Coronary artery (tissue), 2 donors: ENCODE data around the gene IRAK4.
"Not testable (repeated sequence)": the region's sequence is repeated elsewhere in the genome, so short reads cannot be mapped to it uniquely, and the experiment has no call there.

ENCODE experiments used
- DNase-seq: peaks from one replicate; pipeline ENCODE4 v3.0.0-alpha.2; 2017; ENCODE audit warnings: low spot score
- H3K27ac ChIP-seq, 2 donors: fragments of 200-600 bp; sonication (generic); one replicate each; pipeline ENCODE4 v1.5.1; 2016 to 2019
- H3K4me3 ChIP-seq: fragments of 200-600 bp; sonication (generic); 2 replicates; pipeline ENCODE4 v1.5.1; 2016; ENCODE audit warnings: mild to moderate bottlenecking, moderate library complexity
- TF ChIP-seq, protein P1 (sequence below): fragments of 200-600 bp; sonication (generic); IDR thresholded peaks from one replicate; pipeline ENCODE4 v1.5.1; 2019; ENCODE audit warnings: antibody characterized with exemption

Gene IRAK4

DNA sequence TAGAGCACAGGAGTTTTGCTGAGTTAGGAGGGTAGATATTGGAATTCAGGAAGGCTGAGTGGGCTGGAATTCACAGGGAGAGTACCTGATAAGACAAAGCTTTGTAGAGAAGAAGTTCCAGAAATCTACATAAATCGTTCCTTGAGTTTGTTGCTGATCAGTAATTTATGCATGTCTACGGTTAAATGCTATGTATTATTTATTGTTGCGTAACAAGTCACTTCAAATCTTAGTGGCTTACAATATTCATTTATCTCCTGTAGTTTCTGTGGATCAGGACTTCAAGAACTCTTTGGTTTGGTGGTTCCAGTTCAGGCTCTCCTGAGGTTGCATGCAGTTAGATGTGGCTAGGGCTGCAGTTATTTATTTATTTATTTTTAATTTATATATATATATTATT, 7.9 kb upstream of the IRAK4 start:
- Histone ChIP-seq H3K27ac (no peak overlapping the region), H3K4me3 (no peak overlapping the region)
- TF ChIP-seq, protein P1, sequence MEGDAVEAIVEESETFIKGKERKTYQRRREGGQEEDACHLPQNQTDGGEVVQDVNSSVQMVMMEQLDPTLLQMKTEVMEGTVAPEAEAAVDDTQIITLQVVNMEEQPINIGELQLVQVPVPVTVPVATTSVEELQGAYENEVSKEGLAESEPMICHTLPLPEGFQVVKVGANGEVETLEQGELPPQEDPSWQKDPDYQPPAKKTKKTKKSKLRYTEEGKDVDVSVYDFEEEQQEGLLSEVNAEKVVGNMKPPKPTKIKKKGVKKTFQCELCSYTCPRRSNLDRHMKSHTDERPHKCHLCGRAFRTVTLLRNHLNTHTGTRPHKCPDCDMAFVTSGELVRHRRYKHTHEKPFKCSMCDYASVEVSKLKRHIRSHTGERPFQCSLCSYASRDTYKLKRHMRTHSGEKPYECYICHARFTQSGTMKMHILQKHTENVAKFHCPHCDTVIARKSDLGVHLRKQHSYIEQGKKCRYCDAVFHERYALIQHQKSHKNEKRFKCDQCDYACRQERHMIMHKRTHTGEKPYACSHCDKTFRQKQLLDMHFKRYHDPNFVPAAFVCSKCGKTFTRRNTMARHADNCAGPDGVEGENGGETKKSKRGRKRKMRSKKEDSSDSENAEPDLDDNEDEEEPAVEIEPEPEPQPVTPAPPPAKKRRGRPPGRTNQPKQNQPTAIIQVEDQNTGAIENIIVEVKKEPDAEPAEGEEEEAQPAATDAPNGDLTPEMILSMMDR: no peak
- no peak for DNase-seq

DNA sequence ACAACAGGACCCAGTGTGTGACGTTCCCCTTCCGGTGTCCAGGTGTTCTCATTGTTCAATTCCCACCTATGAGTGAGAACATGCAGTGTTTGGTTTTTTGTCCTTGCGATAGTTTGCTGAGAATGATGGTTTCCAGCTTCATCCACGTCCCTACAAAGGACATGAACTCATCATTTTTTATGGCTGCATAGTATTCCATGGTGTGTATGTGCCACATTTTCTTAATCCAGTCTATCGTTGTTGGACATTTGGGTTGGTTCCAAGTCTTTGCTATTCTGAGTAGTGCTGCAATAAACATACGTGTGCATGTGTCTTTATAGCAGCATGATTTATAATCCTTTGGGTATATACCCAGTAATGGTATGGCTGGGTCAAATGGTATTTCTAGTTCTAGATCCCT, 7.4 kb upstream of the IRAK4 start:
- DNase-seq, H3K27ac ChIP-seq, H3K4me3 ChIP-seq: not testable (repeated sequence)

DNA sequence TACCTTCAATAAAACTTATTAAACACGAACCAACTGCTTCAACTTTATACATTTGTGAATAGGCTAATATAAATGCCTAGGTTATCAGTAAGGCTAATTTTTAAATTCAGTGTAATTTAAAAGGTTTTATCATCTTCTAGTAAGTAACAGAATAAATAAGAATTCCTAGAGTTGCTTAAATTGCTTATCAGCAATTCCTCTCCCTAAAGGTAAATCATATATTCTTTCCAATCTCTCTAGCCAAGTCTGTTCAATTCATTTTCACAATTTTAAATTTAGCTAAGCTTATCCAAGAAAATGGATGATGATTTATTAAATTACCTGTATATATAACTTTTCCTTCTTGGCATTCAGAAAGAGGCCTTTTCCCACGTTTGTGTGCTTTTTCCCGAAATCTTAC, 4.7 kb upstream of the IRAK4 start:
- DNase-seq: no peak
- no peak overlapping the region for H3K4me3 ChIP-seq
- TF ChIP-seq, protein P1: no peak
- H3K27ac ChIP-seq: no peak overlapping the region

DNA sequence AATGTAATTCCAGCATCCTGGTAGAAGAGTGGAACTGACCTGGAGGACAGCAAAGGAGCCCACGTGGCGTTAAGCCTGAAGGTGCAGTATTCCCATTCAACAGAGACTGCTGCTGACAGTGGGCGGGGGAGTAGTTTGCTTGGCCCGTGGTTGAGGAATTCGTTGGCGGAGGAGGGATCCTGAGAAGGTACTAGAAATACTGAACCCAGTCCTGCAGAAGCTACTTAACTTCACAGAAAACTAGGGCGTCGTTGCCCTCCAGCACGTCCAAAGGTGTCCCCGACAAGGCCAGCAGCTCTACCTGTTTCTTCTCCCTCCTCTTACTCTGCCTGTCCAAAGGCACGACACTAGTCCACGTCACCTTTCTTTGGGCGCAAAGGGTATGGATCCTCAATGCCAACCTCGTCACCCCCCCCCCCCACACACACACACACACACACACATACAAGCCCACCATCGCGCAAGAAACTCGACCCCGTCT, 464 bp upstream of the IRAK4 start:
- TF ChIP-seq, protein P1: no peak
- H3K4me3 ChIP-seq: peak overlapping the region; percentile 81
- peak overlapping the region; percentile 51 to 83 for H3K27ac ChIP-seq
- DNase-seq: no peak

DNA sequence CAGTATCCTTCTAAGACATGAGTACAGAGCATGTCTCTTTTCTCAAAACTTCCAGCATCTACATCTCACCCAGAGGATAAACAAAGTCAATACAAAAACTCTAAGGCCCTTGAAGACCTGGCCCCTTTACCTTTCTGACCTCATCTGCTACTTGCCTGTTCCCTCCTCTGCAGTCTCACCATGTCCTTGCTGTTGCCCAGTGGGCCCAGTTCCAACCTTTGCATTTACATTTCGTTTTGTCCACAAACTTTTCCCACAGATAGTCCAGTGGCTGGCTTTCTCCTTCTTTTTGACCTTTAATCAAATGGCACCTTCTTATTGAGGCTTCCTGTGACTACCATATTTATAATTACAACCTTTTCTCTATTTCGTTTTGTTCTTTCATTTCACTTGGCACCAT, 1.6 kb downstream of the IRAK4 start:
- H3K27ac ChIP-seq: no peak overlapping the region
- H3K4me3 ChIP-seq: peak overlapping the region; percentile 81
- no peak for DNase-seq
- TF ChIP-seq, protein P1: no peak

DNA sequence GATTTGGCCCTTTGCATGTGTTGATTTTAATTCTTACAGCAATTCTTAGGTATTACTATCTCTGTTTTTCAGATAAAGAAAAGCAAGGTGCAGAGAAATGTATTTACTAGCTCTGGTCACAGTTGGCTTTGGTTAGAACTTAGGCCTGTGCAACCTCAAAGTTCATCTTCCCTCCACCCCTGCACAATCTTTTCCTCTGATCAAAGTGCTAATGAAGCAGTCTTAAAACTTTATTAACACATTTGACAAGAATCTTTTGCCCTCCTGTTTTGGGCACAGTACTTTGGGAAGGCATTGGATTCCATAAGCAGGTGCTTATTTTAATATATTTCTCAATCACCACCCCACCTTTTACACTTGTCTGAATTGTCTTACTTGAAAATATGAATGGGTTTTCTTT, 2.7 kb downstream of the IRAK4 start:
- Histone ChIP-seq H3K4me3 (no peak overlapping the region), H3K27ac (no peak overlapping the region)
- TF ChIP-seq, protein P1: no peak
- no peak for DNase-seq

DNA sequence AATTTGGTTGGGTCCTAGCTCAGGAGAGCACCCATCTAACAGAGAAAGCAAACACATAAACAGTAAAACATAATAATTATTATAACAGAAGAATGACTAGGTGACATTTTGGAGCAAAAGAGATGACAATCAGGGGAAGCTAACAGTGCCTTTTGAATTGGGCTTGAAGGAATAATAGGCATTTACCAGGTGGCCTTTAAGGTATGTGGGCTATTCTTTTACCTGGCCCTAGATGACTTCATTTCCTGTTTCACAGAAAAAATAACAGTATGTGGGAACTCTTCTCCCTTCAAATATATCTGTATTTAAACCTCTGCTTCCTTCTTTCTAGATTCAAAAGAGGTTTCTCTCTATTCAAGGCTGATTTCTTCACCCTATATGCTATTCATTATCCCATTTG, 3.8 kb downstream of the IRAK4 start:
- Histone ChIP-seq H3K27ac (no peak overlapping the region), H3K4me3 (no peak overlapping the region)
- no peak for DNase-seq
- TF ChIP-seq, protein P1: no peak

DNA sequence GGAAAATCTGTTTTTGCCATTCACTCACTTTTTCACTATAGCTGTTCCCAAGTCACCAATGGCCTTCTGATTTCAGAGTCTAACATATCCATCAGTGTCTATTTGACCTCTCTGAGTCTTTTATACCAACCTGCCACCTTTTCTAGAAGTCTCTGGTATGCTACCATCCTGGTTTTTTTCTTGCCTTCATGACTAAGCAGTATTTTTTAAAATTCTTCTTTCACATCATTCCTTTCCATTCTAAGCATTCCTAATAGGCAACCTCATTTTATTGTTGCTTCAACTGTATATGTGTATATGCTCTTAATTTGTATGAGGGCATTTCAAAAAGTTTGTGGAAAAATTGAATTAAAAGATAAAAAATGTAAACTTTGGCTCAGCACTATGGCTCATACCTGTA, 5.0 kb downstream of the IRAK4 start:
- Histone ChIP-seq H3K27ac (no peak overlapping the region), H3K4me3 (no peak overlapping the region)
- TF ChIP-seq, protein P1: no peak
- DNase-seq: no peak
